Liver (tissue), 9 donors: ENCODE results near the gene UBR3. TPM values are rescaled to one million over a fixed set of nuclear protein-coding genes. Genes with fewer than 3 reads are reported as not detected.
A peak's percentile ranks its signal among the peaks of the same experiment; 100 is the strongest.
"Not testable (repeated sequence)": the region's sequence is repeated elsewhere in the genome, so short reads cannot be mapped to it uniquely, and the experiment has no call there.

Experiments
- DNase-seq: peaks from one replicate; pipeline ENCODE4 v3.0.0-alpha.2; 2017; ENCODE audit warnings: low spot score
- H3K27ac ChIP-seq, 2 donors: one replicate each; pipeline ENCODE4 v1.7.0; 2013; ENCODE audit warnings: inconsistent platforms in 2 of 2, low read length in 2 of 2, control low read depth in 1 of 2, low read depth in 1 of 2, mild to moderate bottlenecking in 1 of 2
- H3K27me3 ChIP-seq, 4 donors: one replicate each; pipeline versions ENCODE4 v1.6.1 to v1.7.0; 2013; ENCODE audit warnings: low read length in 3 of 4, inconsistent platforms in 1 of 4, mild to moderate bottlenecking in 1 of 4, moderate library complexity in 1 of 4; ENCODE audit not compliant: control insufficient read depth in 4 of 4, insufficient read depth in 4 of 4
- H3K36me3 ChIP-seq, 4 donors: one replicate each; pipeline versions ENCODE4 v1.6.1 to v1.7.0; 2013; ENCODE audit warnings: low read length in 3 of 4, mild to moderate bottlenecking in 3 of 4, low read depth in 1 of 4, moderate library complexity in 1 of 4; ENCODE audit not compliant: control insufficient read depth in 4 of 4, insufficient read depth in 3 of 4
- H3K4me1 ChIP-seq, 4 donors: one replicate each; pipeline versions ENCODE4 v1.6.1 to v1.7.0; 2013; ENCODE audit warnings: low read length in 3 of 4, mild to moderate bottlenecking in 3 of 4, moderate library complexity in 1 of 4; ENCODE audit not compliant: control insufficient read depth in 4 of 4, insufficient read depth in 4 of 4
- H3K4me3 ChIP-seq, 3 donors: one replicate each; pipeline versions ENCODE4 v1.6.1 to v1.7.0; 2013; ENCODE audit warnings: low read length in 3 of 3, control low read depth in 1 of 3, low read depth in 1 of 3, mild to moderate bottlenecking in 1 of 3
- H3K9ac ChIP-seq, 2 donors: one replicate each; pipeline ENCODE4 v1.7.0; 2013; ENCODE audit warnings: low read length in 2 of 2, mild to moderate bottlenecking in 2 of 2, moderate library complexity in 2 of 2, control low read depth in 1 of 2, low read depth in 1 of 2
- H3K9me3 ChIP-seq, 4 donors: one replicate each; pipeline versions ENCODE4 v1.6.1 to v1.7.0; 2013; ENCODE audit warnings: low read length in 3 of 4; ENCODE audit not compliant: control insufficient read depth in 4 of 4
- EGR1 ChIP-seq, 2 donors: IDR thresholded peaks; 2 replicates each; pipeline ENCODE4 v1.6.1; 2016 to 2018; ENCODE audit warnings: antibody characterized with exemption in 2 of 2, low read depth in 2 of 2
- FOXA1 ChIP-seq: IDR thresholded peaks from 2 replicates; pipeline ENCODE4 v1.6.1; 2016; ENCODE audit warnings: antibody characterized with exemption
- FOXA2 ChIP-seq: IDR thresholded peaks from 2 replicates; pipeline ENCODE4 v1.6.1; 2016; ENCODE audit warnings: antibody characterized with exemption
- GABPA ChIP-seq, 2 donors: IDR thresholded peaks in 1 of 2; conservative IDR thresholded peaks in 1 of 2; 2 replicates each; pipeline ENCODE4 v1.6.1; 2016; ENCODE audit warnings: antibody characterized with exemption in 2 of 2, mild to moderate bottlenecking in 1 of 2, moderate library complexity in 1 of 2
- HNF4A ChIP-seq, 2 donors: conservative IDR thresholded peaks; 2 replicates each; pipeline ENCODE4 v1.6.1; 2016; ENCODE audit warnings: antibody characterized with exemption in 2 of 2, mild to moderate bottlenecking in 2 of 2
- HNF4G ChIP-seq: IDR thresholded peaks from 2 replicates; pipeline ENCODE4 v1.6.1; 2016; ENCODE audit warnings: antibody characterized with exemption
- JUND ChIP-seq, 2 donors: IDR thresholded peaks; 2 replicates each; pipeline ENCODE4 v1.6.1; 2016; ENCODE audit warnings: antibody characterized with exemption in 2 of 2
- NR2F2 ChIP-seq: IDR thresholded peaks from 2 replicates; pipeline ENCODE4 v1.6.1; 2016; ENCODE audit warnings: antibody characterized with exemption
- RAD21 ChIP-seq, 2 donors: IDR thresholded peaks; 2 replicates each; pipeline ENCODE4 v1.6.1; 2016; ENCODE audit warnings: antibody characterized with exemption in 2 of 2, mild to moderate bottlenecking in 2 of 2
- RXRA ChIP-seq, 2 donors: IDR thresholded peaks; 2 replicates each; pipeline ENCODE4 v1.6.1; 2017 to 2018; ENCODE audit warnings: antibody characterized with exemption in 2 of 2, mild to moderate bottlenecking in 1 of 2
- TAF1 ChIP-seq: conservative IDR thresholded peaks from 2 replicates; pipeline ENCODE4 v1.6.1; 2016; ENCODE audit warnings: antibody characterized with exemption, mild to moderate bottlenecking
- WGBS: extraction: QIAGEN DNeasy Blood & Tissue Kit; methylation state at CpG from one replicate; pipeline ENCODE4 v1.1.7; 2013; 5-methylcytosine and 5-hydroxymethylcytosine counted together
- polyA plus RNA-seq, 2 donors: library from polyadenylated mRNA; stranded (reverse) in 1 of 2; unstranded in 1 of 2; fragments of 200-250 nt in 1 of 2; fragments of >200 nt in 1 of 2; fragmentation: Nextera tagmentation in 1 of 2; extraction: Ambion mirVana in 1 of 2; gene quantifications; one replicate each; pipeline versions ENCODE4 v1.2.1 to v1.2.3, GENCODE V29; 2013 to 2015
- total RNA-seq, 2 donors: library from RNA; depleted of rRNA; stranded (reverse); fragments of >200 nt; gene quantifications; one replicate each; pipeline ENCODE4 v1.2.3, GENCODE V29; 2014
- TF ChIP-seq, protein P1 (sequence below): fragments of 150-350 bp; IDR thresholded peaks from 2 replicates; pipeline ENCODE4 v1.5.1; 2017; ENCODE audit warnings: improper control_type of control experiment, low read depth, low read length; ENCODE audit not compliant: missing input control
- TF ChIP-seq, protein P2 (sequence below): IDR thresholded peaks from 2 replicates; pipeline ENCODE4 v1.6.1; 2016; ENCODE audit warnings: antibody characterized with exemption
- TF ChIP-seq, protein P3 (sequence below): IDR thresholded peaks from 2 replicates; pipeline ENCODE4 v1.6.1; 2016; ENCODE audit warnings: antibody characterized with exemption
- donor health status: healthy.
- donor health status: healthy.
- donor health status: healthy.
- donor health status: healthy.
- donor health status: healthy.

The UBR3 gene
- total and polyA plus RNA-seq, 4 donors, result 8.5 to 69.4 (median 28.4) TPM

DNA sequence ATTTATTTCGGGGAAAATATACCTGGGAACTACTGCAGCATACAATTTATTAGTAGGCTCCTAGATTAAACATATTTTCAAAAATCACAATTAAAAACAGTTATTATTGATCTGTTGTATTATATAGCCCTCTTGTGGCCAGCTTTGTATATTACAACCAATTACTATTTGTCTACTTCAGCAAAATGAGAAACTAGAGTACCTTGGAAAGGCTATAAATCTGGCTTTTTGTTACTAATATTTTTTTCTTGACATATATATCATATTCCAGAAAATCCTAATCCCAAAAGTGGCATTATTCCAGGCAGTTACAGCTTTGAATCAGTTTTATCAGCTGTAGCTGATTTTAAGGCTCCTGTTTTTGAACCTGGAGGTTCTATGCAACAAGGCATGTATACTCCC is 101.2 kb downstream of the UBR3 start:
- H3K36me3 ChIP-seq, result peaks cover 5 to 19% (median 15%) of the 10 kb centered on the region in 4 donors
- DNase-seq, result no peak
- H3K4me3 ChIP-seq, result no peak overlapping the region
- H3K9ac ChIP-seq, result no peak overlapping the region
- H3K4me1 ChIP-seq, result no peaks in the 10 kb centered on the region
- H3K27ac ChIP-seq, result no peak overlapping the region
- no peak for TF ChIP-seq RXRA (IDR thresholded peaks at IDR 0.05)
- no peak for TF ChIP-seq FOXA2
- TF ChIP-seq, protein P1, sequence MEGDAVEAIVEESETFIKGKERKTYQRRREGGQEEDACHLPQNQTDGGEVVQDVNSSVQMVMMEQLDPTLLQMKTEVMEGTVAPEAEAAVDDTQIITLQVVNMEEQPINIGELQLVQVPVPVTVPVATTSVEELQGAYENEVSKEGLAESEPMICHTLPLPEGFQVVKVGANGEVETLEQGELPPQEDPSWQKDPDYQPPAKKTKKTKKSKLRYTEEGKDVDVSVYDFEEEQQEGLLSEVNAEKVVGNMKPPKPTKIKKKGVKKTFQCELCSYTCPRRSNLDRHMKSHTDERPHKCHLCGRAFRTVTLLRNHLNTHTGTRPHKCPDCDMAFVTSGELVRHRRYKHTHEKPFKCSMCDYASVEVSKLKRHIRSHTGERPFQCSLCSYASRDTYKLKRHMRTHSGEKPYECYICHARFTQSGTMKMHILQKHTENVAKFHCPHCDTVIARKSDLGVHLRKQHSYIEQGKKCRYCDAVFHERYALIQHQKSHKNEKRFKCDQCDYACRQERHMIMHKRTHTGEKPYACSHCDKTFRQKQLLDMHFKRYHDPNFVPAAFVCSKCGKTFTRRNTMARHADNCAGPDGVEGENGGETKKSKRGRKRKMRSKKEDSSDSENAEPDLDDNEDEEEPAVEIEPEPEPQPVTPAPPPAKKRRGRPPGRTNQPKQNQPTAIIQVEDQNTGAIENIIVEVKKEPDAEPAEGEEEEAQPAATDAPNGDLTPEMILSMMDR, result peak; percentile 63
- peak; percentile 69 to 74 for TF ChIP-seq RAD21 (IDR thresholded peaks at IDR 0.05)
- no peak for TF ChIP-seq JUND (IDR thresholded peaks at IDR 0.05)
- no peak for TF ChIP-seq FOXA1
- no peaks in the 10 kb centered on the region for H3K27me3 ChIP-seq
- no peaks in the 10 kb centered on the region for H3K9me3 ChIP-seq
- 54% methylated on average over 1 of the region's 1 CpG for WGBS

DNA sequence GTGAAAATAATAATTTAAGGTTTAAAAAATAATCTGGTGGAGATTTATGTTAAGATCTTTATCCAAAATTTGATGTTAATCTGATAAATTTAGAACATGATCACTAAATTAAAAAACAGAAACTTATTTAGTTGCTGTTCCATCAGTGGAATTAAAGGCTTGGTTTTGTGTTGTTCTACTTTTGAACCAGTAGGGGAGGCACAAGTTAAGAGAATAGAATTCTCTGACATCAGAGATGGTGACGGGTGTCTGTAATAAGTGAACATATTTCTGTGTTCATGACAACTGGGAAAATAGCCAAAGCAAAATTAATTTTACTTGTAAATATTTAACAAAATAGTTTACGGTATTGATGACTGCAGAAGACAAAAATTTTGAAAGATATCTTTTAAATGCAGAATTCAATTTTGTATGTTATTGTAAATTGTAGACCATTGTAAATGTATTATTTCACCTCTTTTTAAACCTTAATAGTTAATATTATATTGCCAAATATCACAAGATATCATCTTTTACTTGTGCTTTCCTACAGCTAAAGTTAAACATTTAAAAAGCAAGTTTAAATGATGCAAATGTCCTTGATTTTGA is 106.0 kb downstream of the UBR3 start:
- Histone ChIP-seq H3K27me3 (no peaks in the 10 kb centered on the region), H3K4me1 (no peaks in the 10 kb centered on the region), H3K9ac (no peak overlapping the region), H3K27ac (no peak overlapping the region), H3K9me3 (no peaks in the 10 kb centered on the region), H3K4me3 (no peak overlapping the region), H3K36me3 (peaks cover 0 to 13% (median 2%) of the 10 kb centered on the region in 4 donors)
- DNase-seq, result no peak
- TF ChIP-seq HNF4A (conservative IDR thresholded peaks at IDR 0.05) (no peak), NR2F2 (no peak), RAD21 (IDR thresholded peaks at IDR 0.05) (peak; percentile 59 to 78)
- TF ChIP-seq, protein P1, result peak; percentile 41
- 68% methylated on average over 2 of the region's 2 CpGs for WGBS

- DNase-seq, H3K4me3 ChIP-seq, H3K36me3 ChIP-seq, H3K27ac ChIP-seq, H3K9ac ChIP-seq, H3K27me3 ChIP-seq, H3K4me1 ChIP-seq, H3K9me3 ChIP-seq: not testable (repeated sequence)
- whole genome bisulfite sequencing, result over 99% methylated on average over 5 of the region's 5 CpGs
Measured at GRCh38 chr2:169936652-169937051, 109.4 kb downstream of the UBR3 start.

DNA sequence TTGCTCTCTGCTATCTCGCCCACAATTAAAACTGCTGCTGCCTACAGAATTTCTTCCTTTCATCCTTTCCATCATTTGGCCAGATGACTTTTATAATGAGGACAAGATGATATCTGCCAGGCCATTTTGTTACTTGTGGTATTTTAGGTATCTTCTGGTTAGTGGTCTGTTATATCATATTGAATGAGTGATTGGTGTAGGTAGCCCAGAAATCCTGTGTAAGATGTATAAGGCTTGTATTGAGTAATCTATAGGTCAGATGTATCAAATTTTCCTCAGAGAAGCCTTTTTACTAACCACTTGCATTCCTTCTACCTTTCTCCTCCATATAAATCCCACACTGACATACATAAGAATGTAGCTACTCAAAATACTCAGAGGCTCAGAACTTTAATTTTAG is 118.3 kb downstream of the UBR3 start:
- DNase-seq, result no peak
- no peaks in the 10 kb centered on the region for H3K9me3 ChIP-seq
- H3K4me1 ChIP-seq, result no peaks in the 10 kb centered on the region
- TF ChIP-seq GABPA (IDR thresholded peaks at IDR 0.05 in 1 of 2, conservative IDR thresholded peaks at IDR 0.05 in 1 of 2) (no peak), TAF1 (no peak), RXRA (IDR thresholded peaks at IDR 0.05) (no peak), RAD21 (IDR thresholded peaks at IDR 0.05) (no peak), HNF4G (no peak), EGR1 (IDR thresholded peaks at IDR 0.05; ENCODE audit: low read depth in 2 of 2) (no peak), NR2F2 (no peak), FOXA2 (no peak)
- TF ChIP-seq, protein P2, sequence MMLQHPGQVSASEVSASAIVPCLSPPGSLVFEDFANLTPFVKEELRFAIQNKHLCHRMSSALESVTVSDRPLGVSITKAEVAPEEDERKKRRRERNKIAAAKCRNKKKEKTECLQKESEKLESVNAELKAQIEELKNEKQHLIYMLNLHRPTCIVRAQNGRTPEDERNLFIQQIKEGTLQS, result no peak
- TF ChIP-seq, protein P3, sequence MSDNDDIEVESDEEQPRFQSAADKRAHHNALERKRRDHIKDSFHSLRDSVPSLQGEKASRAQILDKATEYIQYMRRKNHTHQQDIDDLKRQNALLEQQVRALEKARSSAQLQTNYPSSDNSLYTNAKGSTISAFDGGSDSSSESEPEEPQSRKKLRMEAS, result no peak
- TF ChIP-seq, protein P1, result no peak
- H3K4me3 ChIP-seq, result no peak overlapping the region
- WGBS, result 100% methylated on average over 1 of the region's 1 CpG
- peaks cover 0 to 35% (median 13%) of the 10 kb centered on the region in 4 donors for H3K36me3 ChIP-seq
- no peak overlapping the region for H3K27ac ChIP-seq
- no peaks in the 10 kb centered on the region for H3K27me3 ChIP-seq
- H3K9ac ChIP-seq, result no peak overlapping the region
